Ovary (tissue), 3 donors: ENCODE results near the gene CDC14A.

Experiments
- EP300 ChIP-seq: sonication (generic); formaldehyde crosslinking; IDR thresholded peaks from one replicate; pipeline ENCODE4 v1.6.1; 2017; ENCODE audit warnings: antibody characterized with exemption
- TF ChIP-seq, protein P1 (sequence below), 3 donors: fragments of 450-650 bp in 2 of 3; fragments of 200-600 bp in 1 of 3; IDR thresholded peaks; one replicate each; pipeline versions ENCODE4 v1.5.1 to v1.8.0; 2016 to 2022; ENCODE audit warnings: antibody characterized with exemption in 3 of 3, mild to moderate bottlenecking in 1 of 3
- donor health status: DM: no; HTN: no; CAD: no.

DNA sequence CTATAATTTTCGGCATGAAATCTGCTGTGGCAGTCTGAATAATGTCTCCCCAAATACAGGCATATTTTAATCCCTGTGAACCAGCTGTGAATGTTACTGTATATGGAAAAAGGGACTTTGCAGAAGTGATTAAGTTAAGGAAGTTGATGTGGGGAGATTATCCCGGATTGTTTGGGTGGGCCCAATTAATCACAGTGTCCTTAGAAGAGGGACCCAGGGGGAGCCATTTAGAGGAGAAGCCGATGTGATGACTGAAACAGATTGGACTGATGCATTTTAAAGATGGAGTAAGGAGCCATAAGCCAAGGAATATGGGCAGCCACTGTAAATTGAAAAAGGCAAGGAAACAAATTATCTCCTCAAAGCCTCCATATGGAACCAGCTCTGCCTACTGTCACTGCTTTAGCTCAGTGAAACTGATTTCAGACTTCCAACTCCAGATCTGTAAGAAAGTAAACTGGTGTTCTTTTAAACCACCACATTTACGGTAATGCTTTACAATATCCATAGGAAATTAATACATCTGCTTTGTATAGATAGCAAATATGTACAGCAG is 124.5 kb downstream of the CDC14A start:
- TF ChIP-seq, protein P1, sequence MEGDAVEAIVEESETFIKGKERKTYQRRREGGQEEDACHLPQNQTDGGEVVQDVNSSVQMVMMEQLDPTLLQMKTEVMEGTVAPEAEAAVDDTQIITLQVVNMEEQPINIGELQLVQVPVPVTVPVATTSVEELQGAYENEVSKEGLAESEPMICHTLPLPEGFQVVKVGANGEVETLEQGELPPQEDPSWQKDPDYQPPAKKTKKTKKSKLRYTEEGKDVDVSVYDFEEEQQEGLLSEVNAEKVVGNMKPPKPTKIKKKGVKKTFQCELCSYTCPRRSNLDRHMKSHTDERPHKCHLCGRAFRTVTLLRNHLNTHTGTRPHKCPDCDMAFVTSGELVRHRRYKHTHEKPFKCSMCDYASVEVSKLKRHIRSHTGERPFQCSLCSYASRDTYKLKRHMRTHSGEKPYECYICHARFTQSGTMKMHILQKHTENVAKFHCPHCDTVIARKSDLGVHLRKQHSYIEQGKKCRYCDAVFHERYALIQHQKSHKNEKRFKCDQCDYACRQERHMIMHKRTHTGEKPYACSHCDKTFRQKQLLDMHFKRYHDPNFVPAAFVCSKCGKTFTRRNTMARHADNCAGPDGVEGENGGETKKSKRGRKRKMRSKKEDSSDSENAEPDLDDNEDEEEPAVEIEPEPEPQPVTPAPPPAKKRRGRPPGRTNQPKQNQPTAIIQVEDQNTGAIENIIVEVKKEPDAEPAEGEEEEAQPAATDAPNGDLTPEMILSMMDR (IDR thresholded peaks at IDR 0.05), result no peak
- TF ChIP-seq EP300, result no peak
